ENCODE results near the gene MDK.

GRCh38 chr11:46370253-46370652 lies 11.2 kb upstream of the MDK start:
- TF ChIP-seq GATA3 (IDR thresholded peaks at IDR 0.05; ENCODE audit: low read depth, low read length) = no peak
- TF ChIP-seq GATA2 (IDR thresholded peaks at IDR 0.05; ENCODE audit: low read depth, low read length) = no peak

All from SH-SY5Y (cell line).